Prostate gland (tissue), 2 donors: ENCODE results near the gene GJB5.

Experiments used
- POLR2A ChIP-seq: fragments of 450-650 bp; IDR thresholded peaks from one replicate; pipeline ENCODE4 v1.6.1; 2016; ENCODE audit warnings: antibody characterized with exemption, mild to moderate bottlenecking
- POLR2AphosphoS5 ChIP-seq: sonication (generic); formaldehyde crosslinking; IDR thresholded peaks from one replicate; pipeline ENCODE4 v1.6.1; 2017; ENCODE audit warnings: antibody characterized with exemption
- TF ChIP-seq, protein P1 (sequence below), 4 experiments: fragments of 200-600 bp in 2 of 4; fragments of 450-650 bp in 2 of 4; sonication (generic) in 2 of 4; IDR thresholded peaks; 1 replicate in 3 of 4; 2 replicates in 1 of 4; pipeline ENCODE4 v1.5.1; 2016 to 2019; ENCODE audit warnings: antibody characterized with exemption in 4 of 4, mild to moderate bottlenecking in 2 of 4, moderate library complexity in 2 of 4

DNA sequence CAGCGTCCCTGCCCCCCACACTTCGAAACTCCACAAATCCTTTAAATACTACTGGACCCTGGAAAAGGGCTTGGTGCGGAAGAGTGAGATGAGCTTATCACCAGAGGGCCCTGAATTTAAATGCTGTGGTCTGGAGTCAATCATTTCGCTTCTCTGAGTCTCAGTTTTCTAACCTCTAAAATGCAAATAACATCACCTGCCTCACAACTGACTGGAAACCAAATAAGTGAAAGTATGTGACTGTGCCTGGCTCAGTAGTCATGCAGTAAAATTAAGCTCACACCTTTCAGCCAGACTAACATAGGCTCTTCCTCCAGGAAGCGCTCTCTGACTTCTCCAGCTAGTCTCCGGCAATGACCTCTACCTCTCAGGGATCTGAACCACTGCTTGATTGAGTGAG lies 42.1 kb downstream of the GJB5 start:
- TF ChIP-seq, protein P1, sequence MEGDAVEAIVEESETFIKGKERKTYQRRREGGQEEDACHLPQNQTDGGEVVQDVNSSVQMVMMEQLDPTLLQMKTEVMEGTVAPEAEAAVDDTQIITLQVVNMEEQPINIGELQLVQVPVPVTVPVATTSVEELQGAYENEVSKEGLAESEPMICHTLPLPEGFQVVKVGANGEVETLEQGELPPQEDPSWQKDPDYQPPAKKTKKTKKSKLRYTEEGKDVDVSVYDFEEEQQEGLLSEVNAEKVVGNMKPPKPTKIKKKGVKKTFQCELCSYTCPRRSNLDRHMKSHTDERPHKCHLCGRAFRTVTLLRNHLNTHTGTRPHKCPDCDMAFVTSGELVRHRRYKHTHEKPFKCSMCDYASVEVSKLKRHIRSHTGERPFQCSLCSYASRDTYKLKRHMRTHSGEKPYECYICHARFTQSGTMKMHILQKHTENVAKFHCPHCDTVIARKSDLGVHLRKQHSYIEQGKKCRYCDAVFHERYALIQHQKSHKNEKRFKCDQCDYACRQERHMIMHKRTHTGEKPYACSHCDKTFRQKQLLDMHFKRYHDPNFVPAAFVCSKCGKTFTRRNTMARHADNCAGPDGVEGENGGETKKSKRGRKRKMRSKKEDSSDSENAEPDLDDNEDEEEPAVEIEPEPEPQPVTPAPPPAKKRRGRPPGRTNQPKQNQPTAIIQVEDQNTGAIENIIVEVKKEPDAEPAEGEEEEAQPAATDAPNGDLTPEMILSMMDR (IDR thresholded peaks at IDR 0.05): no peak
- TF ChIP-seq POLR2A (no peak), POLR2AphosphoS5 (no peak)
